Ovary (tissue), 7 donors: Measurements from ENCODE around the gene MSL3B.
"Not testable (repeated sequence)": the region's sequence is repeated elsewhere in the genome, so short reads cannot be mapped to it uniquely, and the experiment has no call there.

Experiments used
- DNase-seq, 5 donors: peaks; one replicate each; pipeline ENCODE4 v3.0.0-alpha.2; 2019 to 2020
- H3K27ac ChIP-seq, 2 donors: fragments of 200-600 bp; one replicate each; pipeline versions ENCODE4 v1.5.1 to v1.8.0; 2019 to 2022
- H3K27me3 ChIP-seq: fragments of 200-600 bp; one replicate; pipeline ENCODE4 v1.8.0; 2022
- H3K36me3 ChIP-seq: fragments of 200-600 bp; sonication (generic); one replicate; pipeline ENCODE4 v1.5.1; 2019
- H3K4me1 ChIP-seq: one replicate; pipeline ENCODE4 v1.8.1; 2013; ENCODE audit warnings: mild to moderate bottlenecking, moderate library complexity; ENCODE audit not compliant: insufficient read depth
- H3K4me3 ChIP-seq: fragments of 200-600 bp; sonication (generic); one replicate; pipeline ENCODE4 v1.5.1; 2017
- H3K9me3 ChIP-seq, 2 donors: fragments of 200-600 bp in 1 of 2; sonication (generic) in 1 of 2; one replicate each; pipeline versions ENCODE4 v1.5.1 to v1.8.1; 2013 to 2019; ENCODE audit warnings: mild to moderate bottlenecking in 1 of 2, moderate library complexity in 1 of 2
- CTCF ChIP-seq, 3 donors: fragments of 450-650 bp in 2 of 3; fragments of 200-600 bp in 1 of 3; IDR thresholded peaks; one replicate each; pipeline versions ENCODE4 v1.5.1 to v1.8.0; 2016 to 2022; ENCODE audit warnings: antibody characterized with exemption in 3 of 3, mild to moderate bottlenecking in 1 of 3
- EP300 ChIP-seq: sonication (generic); formaldehyde crosslinking; IDR thresholded peaks from one replicate; pipeline ENCODE4 v1.6.1; 2017; ENCODE audit warnings: antibody characterized with exemption
- POLR2A ChIP-seq: fragments of 450-650 bp; IDR thresholded peaks from one replicate; pipeline ENCODE4 v1.6.1; 2017; ENCODE audit warnings: antibody characterized with exemption, mild to moderate bottlenecking, moderate library complexity
- WGBS, 3 donors: extraction: QIAGEN DNeasy Blood & Tissue Kit in 1 of 3; methylation state at CpG; one replicate each; pipeline versions ENCODE4 v1.1.5 to v1.1.7; 2013 to 2017; 5-methylcytosine and 5-hydroxymethylcytosine counted together
- intact Hi-C, 4 donors: fragments of 100-400 bp; cut with DNase I; formaldehyde crosslinking; loops; one replicate each; pipeline versions ENCODE4 v1.11.0 to v1.15.1; 2022 to 2023
- donor health status: DM: no; HTN: no; CAD: no; lungs with moderate emphysema.
- donor health status: DM: no; HTN: no; CAD: no.
- donor health status: Bipolar disorder and iron deficiency.
- donor health status: DM: no; HTN: no; CAD: no.
- donor health status: DM: yes; HTN: yes; CAD: no.

The MSL3B gene

GRCh38 chr2:233892793-233893192 is 24.6 kb upstream of the MSL3B start:
- no peaks in the 10 kb centered on the region for H3K9me3 ChIP-seq

GRCh38 chr2:233882353-233882752 is 14.2 kb upstream of the MSL3B start:
- Histone ChIP-seq H3K4me3 (no peak overlapping the region), H3K4me1 (no peaks in the 10 kb centered on the region), H3K36me3 (no peaks in the 10 kb centered on the region), H3K27me3 (no peaks in the 10 kb centered on the region), H3K27ac (no peak overlapping the region), H3K9me3 (no peaks in the 10 kb centered on the region)
- intact Hi-C loops = no loop called here
- no peak for DNase-seq
- TF ChIP-seq EP300 (no peak), CTCF (IDR thresholded peaks at IDR 0.05) (no peak), POLR2A (no peak)

More at GRCh38 chr2:233892793-233893192, 24.6 kb upstream of the MSL3B start:
- Histone ChIP-seq H3K4me1 (no peaks in the 10 kb centered on the region), H3K27me3 (no peaks in the 10 kb centered on the region), H3K4me3 (no peak overlapping the region), H3K36me3 (no peaks in the 10 kb centered on the region), H3K27ac (no peak overlapping the region)
- no peak for DNase-seq
- no peak for TF ChIP-seq CTCF (IDR thresholded peaks at IDR 0.05)
- TF ChIP-seq POLR2A = no peak
- TF ChIP-seq EP300 = no peak
- whole genome bisulfite sequencing, 3 donors = 88 to 91% (median 88%) methylated on average over 2 of the region's 2 CpGs
- intact Hi-C loops = no loop called here

- 51 to 56% (median 55%) methylated on average over 2 of the region's 2 CpGs for WGBS, 3 donors
- H3K4me3 ChIP-seq, DNase-seq, intact Hi-C loops, H3K27ac ChIP-seq, H3K27me3 ChIP-seq, H3K4me1 ChIP-seq, H3K36me3 ChIP-seq, H3K9me3 ChIP-seq: not testable (repeated sequence)
Measured at GRCh38 chr2:233872125-233872524, 3.9 kb upstream of the MSL3B start.

- DNase-seq = no peak
- Histone ChIP-seq H3K27ac (no peak overlapping the region), H3K9me3 (no peaks in the 10 kb centered on the region), H3K4me1 (no peaks in the 10 kb centered on the region), H3K36me3 (no peaks in the 10 kb centered on the region), H3K27me3 (no peaks in the 10 kb centered on the region), H3K4me3 (no peak overlapping the region)
- intact Hi-C loops = no loop called here
- TF ChIP-seq EP300 = no peak
- TF ChIP-seq POLR2A = no peak
- TF ChIP-seq CTCF (IDR thresholded peaks at IDR 0.05) = no peak
- 60 to 66% (median 63%) methylated on average over 4 of the region's 4 CpGs for WGBS, 3 donors
Measured at GRCh38 chr2:233871432-233871831, 3.2 kb upstream of the MSL3B start.

- H3K4me1 ChIP-seq = no peaks in the 10 kb centered on the region
- 98 to 100% (median 99%) methylated on average over 11 of the region's 11 CpGs for WGBS, 3 donors
- DNase-seq = no peak
- H3K27ac ChIP-seq = no peak overlapping the region
- no peaks in the 10 kb centered on the region for H3K36me3 ChIP-seq
- intact Hi-C loops = no loop called here
- no peaks in the 10 kb centered on the region for H3K9me3 ChIP-seq
- no peaks in the 10 kb centered on the region for H3K27me3 ChIP-seq
- no peak for TF ChIP-seq CTCF (IDR thresholded peaks at IDR 0.05)
- TF ChIP-seq EP300 = no peak
- no peak for TF ChIP-seq POLR2A
- H3K4me3 ChIP-seq = no peak overlapping the region
Measured at GRCh38 chr2:233866479-233866878, 1.7 kb downstream of the MSL3B start.
